H1 (cell line): ENCODE measurements around the gene GTF3C2. TPM values are rescaled to one million over a fixed set of nuclear protein-coding genes. Genes with fewer than 3 reads are reported as not detected.

Source experiments
- CTCF ChIA-PET: fragments of 300-600 bp; sonication (Branson Sonifier 250); formaldehyde crosslinking; loops from one replicate; lab custom pipeline; 2021; ENCODE audit not compliant: partially characterized antibody; lab: Charles Lee
- POLR2A ChIA-PET: fragments of 300-600 bp; sonication (Branson Sonifier 250); formaldehyde crosslinking; loops from one replicate; lab custom pipeline; 2021; ENCODE audit warnings: inconsistent platforms; ENCODE audit not compliant: partially characterized antibody; lab: Charles Lee
- DNase-seq, 2 experiments: peaks; one replicate each; pipeline versions ENCODE4 v3.0.0 to v3.0.0-alpha.2; 2010 to 2022; ENCODE audit warnings: low spot score in 2 of 2, low read depth in 1 of 2, mixed read lengths in 1 of 2
- FAIRE-seq: peaks from 2 replicates; lab custom pipeline; 2011; peaks lifted over from hg19 to GRCh38; lab: Jason Lieb, UNC
- H2AFZ ChIP-seq: 2 replicates; pipeline ENCODE4 v1.8.1; 2012; ENCODE audit warnings: low read length, inconsistent platforms
- H2AK5ac ChIP-seq: 2 replicates; pipeline ENCODE4 v1.6.1; 2013; ENCODE audit warnings: low read depth, low read length
- H2BK120ac ChIP-seq: replicated peaks from 2 replicates; pipeline ENCODE3; 2013; ENCODE audit warnings: low read depth, low read length, inconsistent platforms
- H2BK12ac ChIP-seq: 2 replicates; pipeline ENCODE4 v1.6.1; 2013; ENCODE audit warnings: low read depth, low read length
- H2BK15ac ChIP-seq: 2 replicates; pipeline ENCODE4 v1.6.1; 2013; ENCODE audit warnings: low read length
- H2BK20ac ChIP-seq: 2 replicates; pipeline ENCODE4 v1.6.1; 2013; ENCODE audit warnings: low read length
- H2BK5ac ChIP-seq: 2 replicates; pipeline ENCODE4 v1.6.1; 2013; ENCODE audit warnings: low read depth, low read length
- H3K14ac ChIP-seq: 2 replicates; pipeline ENCODE4 v1.6.1; 2013; ENCODE audit warnings: inconsistent platforms; ENCODE audit not compliant: insufficient read length
- H3K18ac ChIP-seq: 2 replicates; pipeline ENCODE4 v1.6.1; 2013; ENCODE audit warnings: low read length; ENCODE audit errors: extremely low read depth
- H3K23ac ChIP-seq: 2 replicates; pipeline ENCODE4 v1.6.1; 2013; ENCODE audit warnings: inconsistent platforms; ENCODE audit not compliant: insufficient read length
- H3K23me2 ChIP-seq: 2 replicates; pipeline ENCODE4 v1.6.1; 2013; ENCODE audit warnings: low read depth, low read length
- H3K27ac ChIP-seq: 2 replicates; pipeline ENCODE4 v1.6.1; 2011; ENCODE audit warnings: low read depth, low read length, inconsistent platforms
- H3K27me3 ChIP-seq, 4 experiments: replicated peaks in 1 of 4; 1 replicate in 1 of 4; 2 replicates in 3 of 4; pipeline versions ENCODE4 v1.6.1 to v1.8.1; 2011 to 2013; ENCODE audit warnings: low read length in 3 of 4, mild to moderate bottlenecking in 3 of 4, inconsistent platforms in 2 of 4, mixed read lengths in 2 of 4, moderate library complexity in 1 of 4; ENCODE audit not compliant: control insufficient read depth in 3 of 4, insufficient read depth in 3 of 4; ENCODE audit errors: extremely low read depth in 1 of 4
- H3K36me3 ChIP-seq, 4 experiments: 2 replicates each; pipeline versions ENCODE4 v1.6.1 to v1.8.1; 2011 to 2013; ENCODE audit warnings: mild to moderate bottlenecking in 4 of 4, low read length in 3 of 4, moderate library complexity in 2 of 4, control low read depth in 1 of 4, inconsistent platforms in 1 of 4; ENCODE audit not compliant: insufficient read depth in 4 of 4, control insufficient read depth in 2 of 4
- H3K4ac ChIP-seq: replicated peaks from 2 replicates; pipeline ENCODE3; 2013; ENCODE audit warnings: low read length, low read depth, mixed read lengths, inconsistent platforms; ENCODE audit not compliant: insufficient read length
- H3K4me1 ChIP-seq, 4 experiments: replicated peaks in 1 of 4; 1 replicate in 1 of 4; 2 replicates in 3 of 4; pipeline versions ENCODE4 v1.6.1 to v1.8.1; 2011 to 2013; ENCODE audit warnings: low read length in 3 of 4, inconsistent platforms in 2 of 4, mixed read lengths in 1 of 4; ENCODE audit not compliant: insufficient read depth in 4 of 4, control insufficient read depth in 3 of 4
- H3K4me2 ChIP-seq, 2 experiments: 2 replicates each; pipeline versions ENCODE4 v1.6.1 to v1.8.1; 2011 to 2013; ENCODE audit warnings: low read depth in 2 of 2, low read length in 2 of 2, control low read depth in 1 of 2, inconsistent platforms in 1 of 2, mild to moderate bottlenecking in 1 of 2; ENCODE audit not compliant: insufficient read depth in 1 of 2
- H3K4me3 ChIP-seq, 4 experiments: fragments of 200-600, 300-600 bp in 1 of 4; sonication (generic), shearing (Covaris generic), sonication (Bioruptor Twin) in 1 of 4; 2 replicates each; pipeline versions ENCODE4 v1.5.1 to v1.8.1; 2011 to 2016; ENCODE audit warnings: low read length in 4 of 4, low read depth in 3 of 4, control low read depth in 2 of 4, inconsistent platforms in 2 of 4, mild to moderate bottlenecking in 2 of 4, mixed read lengths in 1 of 4, moderate library complexity in 1 of 4; ENCODE audit not compliant: insufficient read depth in 2 of 4; ENCODE audit errors: extremely low read depth in 1 of 4
- H3K56ac ChIP-seq: replicated peaks from 2 replicates; pipeline ENCODE3; 2013; ENCODE audit warnings: low read depth, mild to moderate bottlenecking, mixed read lengths, low read length, inconsistent platforms; ENCODE audit not compliant: insufficient read length
- H3K79me1 ChIP-seq: 2 replicates; pipeline ENCODE4 v1.6.1; 2013; ENCODE audit warnings: low read depth, low read length, control low read depth
- H3K79me2 ChIP-seq, 2 experiments: 2 replicates each; pipeline versions ENCODE4 v1.6.1 to v1.8.1; 2012 to 2013; ENCODE audit warnings: low read length in 2 of 2, mild to moderate bottlenecking in 2 of 2, inconsistent platforms in 1 of 2; ENCODE audit not compliant: insufficient read depth in 2 of 2, control insufficient read depth in 1 of 2
- H3K9ac ChIP-seq, 4 experiments: replicated peaks in 1 of 4; 1 replicate in 1 of 4; 2 replicates in 3 of 4; pipeline versions ENCODE4 v1.6.1 to v1.8.1; 2011 to 2013; ENCODE audit warnings: low read depth in 3 of 4, low read length in 3 of 4, control low read depth in 2 of 4, mild to moderate bottlenecking in 2 of 4, moderate library complexity in 2 of 4, inconsistent platforms in 1 of 4; ENCODE audit errors: extremely low read depth in 1 of 4
- H3K9me3 ChIP-seq, 2 experiments: 2 replicates each; pipeline versions ENCODE4 v1.6.1 to v1.8.1; 2012 to 2013; ENCODE audit warnings: mild to moderate bottlenecking in 2 of 2, moderate library complexity in 2 of 2, control low read depth in 1 of 2, inconsistent platforms in 1 of 2, low read depth in 1 of 2, low read length in 1 of 2, mixed read lengths in 1 of 2; ENCODE audit not compliant: insufficient read depth in 2 of 2
- H4K20me1 ChIP-seq, 2 experiments: replicated peaks in 1 of 2; 2 replicates each; pipeline versions ENCODE3 to v1.8.1; 2011 to 2013; ENCODE audit warnings: inconsistent platforms in 2 of 2, low read length in 2 of 2, mild to moderate bottlenecking in 1 of 2; ENCODE audit not compliant: insufficient read depth in 2 of 2, control insufficient read depth in 1 of 2
- H4K5ac ChIP-seq: 2 replicates; pipeline ENCODE4 v1.6.1; 2013; ENCODE audit warnings: low read length, low read depth, mixed read lengths, inconsistent platforms; ENCODE audit not compliant: insufficient read length
- H4K8ac ChIP-seq: 2 replicates; pipeline ENCODE4 v1.8.0; 2013; ENCODE audit warnings: mild to moderate bottlenecking, moderate library complexity, low read length, inconsistent platforms; ENCODE audit not compliant: insufficient read depth; ENCODE audit errors: extremely low read depth
- H4K91ac ChIP-seq: replicated peaks from 2 replicates; pipeline ENCODE3; 2013; ENCODE audit warnings: low read length, mixed read lengths, inconsistent platforms; ENCODE audit not compliant: insufficient read length
- BACH1 ChIP-seq: IDR thresholded peaks from 2 replicates; pipeline ENCODE4 v1.6.1; 2012; ENCODE audit warnings: low read length, improper control_type of control experiment
- CEBPB ChIP-seq: IDR thresholded peaks from 2 replicates; pipeline ENCODE4 v1.6.1; 2012; ENCODE audit warnings: low read depth, low read length
- KDM5A ChIP-seq: fragments of 200-600 bp; IDR thresholded peaks from 2 replicates; pipeline ENCODE4 v1.7.1; 2012; ENCODE audit warnings: mild to moderate bottlenecking, low read length, inconsistent platforms, mixed read lengths
- MAFK ChIP-seq: IDR thresholded peaks from 2 replicates; pipeline ENCODE4 v1.6.1; 2012; ENCODE audit warnings: low read depth, mild to moderate bottlenecking, improper control_type of control experiment, low read length
- SIX5 ChIP-seq: IDR thresholded peaks from 2 replicates; pipeline ENCODE4 v1.6.1; 2011; ENCODE audit warnings: mild to moderate bottlenecking, low read depth, low read length
- SP4 ChIP-seq: IDR thresholded peaks from 2 replicates; pipeline ENCODE4 v1.6.1; 2012; ENCODE audit warnings: low read length, inconsistent platforms
- TAF7 ChIP-seq: optimal IDR thresholded peaks from 2 replicates; pipeline ENCODE3; 2011; ENCODE audit warnings: low read depth, mild to moderate bottlenecking, inconsistent platforms, low read length, moderate library complexity, borderline replicate concordance
- TBP ChIP-seq: IDR thresholded peaks from 2 replicates; pipeline ENCODE4 v1.6.1; 2011; ENCODE audit warnings: low read depth, low read length, improper control_type of control experiment
- TCF12 ChIP-seq: IDR thresholded peaks from 2 replicates; pipeline ENCODE4 v1.6.1; 2011; ENCODE audit warnings: low read depth, mild to moderate bottlenecking, low read length
- YY1 ChIP-seq: IDR thresholded peaks from 2 replicates; pipeline ENCODE4 v1.6.1; 2011; ENCODE audit warnings: low read depth, mild to moderate bottlenecking, low read length
- WGBS, 2 experiments: shearing (Covaris generic) in 1 of 2; methylation state at CpG; one replicate each; pipeline versions ENCODE4 v1.1.6 to v1.1.7; 2013 to 2015; ENCODE audit warnings: low lambda C conversion rate in 2 of 2, mixed read lengths in 2 of 2, inconsistent platforms in 1 of 2, low coverage in 1 of 2, missing lambda C conversion rate in 1 of 2; ENCODE audit not compliant: insufficient replicate concordance in 2 of 2, insufficient coverage in 1 of 2, insufficient read length in 1 of 2; ENCODE audit errors: extremely low coverage in 1 of 2, missing lambda C conversion rate in 1 of 2; 5-methylcytosine and 5-hydroxymethylcytosine counted together
- polyA plus RNA-seq, 7 experiments: library from polyadenylated mRNA; depleted of rRNA in 3 of 7; stranded (reverse) in 5 of 7; unstranded in 2 of 7; fragments of >200 nt in 5 of 7; fragments of 200-250 nt in 2 of 7; gene quantifications; 1 replicate in 5 of 7; 2 replicates in 1 of 7; 4 replicates in 1 of 7; pipeline versions ENCODE4 v1.2.1 to v1.2.3, GENCODE V29; 2011 to 2013; ENCODE audit warnings: missing spikeins in 2 of 7, mixed read lengths in 2 of 7
- total RNA-seq: library from RNA; stranded (reverse); fragmentation: NEBNext Ultra II Directional; extraction: Animal tissue kit (Norgen Biotek cat#: 25700); gene quantifications from 2 replicates; pipeline ENCODE4 v1.2.1, GENCODE V29; 2021
- TF ChIP-seq, protein P1 (sequence below): IDR thresholded peaks from 2 replicates; pipeline ENCODE4 v1.6.1; 2011; ENCODE audit warnings: low read length, improper control_type of control experiment
- TF ChIP-seq, protein P2 (sequence below): IDR thresholded peaks from 2 replicates; pipeline ENCODE4 v1.6.1; 2011; ENCODE audit warnings: low read depth, mild to moderate bottlenecking, low read length; ENCODE audit not compliant: insufficient read depth

GTF3C2 gene
- total and polyA plus RNA-seq, 2 of the 8 experiments (the other 6 are each of a cell fraction or from before 2014, with no cell fraction given) = 118 to 127 TPM

DNA sequence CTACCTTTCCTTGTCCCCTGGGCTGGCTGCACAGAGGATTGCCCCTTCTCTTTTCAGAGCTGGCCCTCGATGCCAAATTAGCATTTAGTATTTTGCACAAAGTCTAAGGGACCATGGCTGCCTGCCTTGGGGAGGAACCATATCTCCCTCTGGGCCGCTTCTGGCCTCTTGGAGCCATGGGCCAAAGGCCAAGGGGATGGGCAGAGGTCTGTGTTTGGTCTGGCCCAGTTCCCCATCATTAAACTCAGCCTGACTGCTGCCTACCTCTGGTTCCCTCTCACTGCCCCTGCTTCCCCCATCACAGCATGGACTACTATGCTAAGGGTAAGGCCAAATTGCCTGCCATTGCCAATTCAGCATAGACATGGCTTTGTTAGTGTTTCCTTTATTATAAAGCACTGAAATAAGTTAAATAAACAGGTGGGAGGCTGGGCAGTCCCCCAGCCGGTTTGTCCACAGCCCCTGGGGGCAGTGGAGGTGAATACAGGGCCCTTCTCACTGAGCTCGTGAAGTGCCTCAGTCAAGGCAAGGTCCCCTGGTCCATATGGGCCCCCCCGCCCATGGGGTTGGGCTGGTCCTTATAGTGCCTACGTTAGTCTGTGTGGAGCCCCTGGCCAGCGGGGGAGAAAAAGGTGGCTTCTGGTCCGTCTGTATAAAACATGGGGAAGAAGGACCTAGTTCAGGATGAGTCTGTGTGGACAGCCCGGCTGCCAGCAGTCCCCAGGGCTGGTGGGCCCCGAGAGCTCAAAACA lies 20.5 kb upstream of the GTF3C2 start:
- Histone ChIP-seq H3K9ac (no peak overlapping the region), H4K8ac (no peak overlapping the region; the same call in 1 of the 2 replicates), H3K18ac (no peak overlapping the region), H3K27me3 (no peaks in the 10 kb centered on the region), H3K56ac (no peak overlapping the region), H3K4me3 (no peak overlapping the region), H2BK15ac (no peak overlapping the region), H2BK12ac (no peak overlapping the region), H3K36me3 (peaks cover 34 to 59% (median 49%) of the 10 kb centered on the region in 4 experiments), H3K79me2 (peaks cover 0 to 16% of the 10 kb centered on the region in 2 experiments; a peak in 2 of 4 replicates), H3K9me3 (no peaks in the 10 kb centered on the region), H2BK5ac (no peak overlapping the region), H3K14ac (no peak overlapping the region), H2BK120ac (no peak overlapping the region), H4K20me1 (peaks cover 4 to 16% of the 10 kb centered on the region in 2 experiments), H3K4ac (no peak overlapping the region), H3K27ac (no peak overlapping the region), H4K5ac (no peak overlapping the region), H2AFZ (no peak overlapping the region), H4K91ac (no peak overlapping the region), H3K23me2 (peaks cover 7% of the 10 kb centered on the region), H3K23ac (no peak overlapping the region), H3K4me2 (no peak overlapping the region), H2AK5ac (no peak overlapping the region), H3K79me1 (peaks cover 6% of the 10 kb centered on the region), H3K4me1 (peaks cover 0 to 8% (median 2%) of the 10 kb centered on the region in 4 experiments; a peak in 5 of 7 replicates), H2BK20ac (no peak overlapping the region)
- FAIRE-seq (no peak), DNase-seq (no peak)
- ChIA-PET POLR2A (interaction anchor here (0.6 to 9.5 kb wide), 12 partner anchors 8 to 167 kb away, joined by 3 to 114 read pairs (median 4); partner anchors contain the start of genes EIF2B4, GTF3C2, MPV17 and PPM1G), CTCF (interaction anchor here (1.0 to 2.0 kb wide), 4 partner anchors 14 to 56 kb away, joined by 3 to 5 read pairs (median 4); no protein-coding TSS in a partner anchor)
- WGBS, 2 experiments = 82% methylated on average over 10 of the region's 10 CpGs; no CpG with 5 or more reads in 1 of the 2 experiments
- TF ChIP-seq KDM5A (no peak), MAFK (no peak), TAF7 (no peak), SP4 (no peak), TBP (no peak), CEBPB (no peak), SIX5 (no peak), BACH1 (no peak), TCF12 (no peak), YY1 (no peak)
- TF ChIP-seq, protein P1, sequence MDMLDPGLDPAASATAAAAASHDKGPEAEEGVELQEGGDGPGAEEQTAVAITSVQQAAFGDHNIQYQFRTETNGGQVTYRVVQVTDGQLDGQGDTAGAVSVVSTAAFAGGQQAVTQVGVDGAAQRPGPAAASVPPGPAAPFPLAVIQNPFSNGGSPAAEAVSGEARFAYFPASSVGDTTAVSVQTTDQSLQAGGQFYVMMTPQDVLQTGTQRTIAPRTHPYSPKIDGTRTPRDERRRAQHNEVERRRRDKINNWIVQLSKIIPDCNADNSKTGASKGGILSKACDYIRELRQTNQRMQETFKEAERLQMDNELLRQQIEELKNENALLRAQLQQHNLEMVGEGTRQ = no peak
- TF ChIP-seq, protein P2, sequence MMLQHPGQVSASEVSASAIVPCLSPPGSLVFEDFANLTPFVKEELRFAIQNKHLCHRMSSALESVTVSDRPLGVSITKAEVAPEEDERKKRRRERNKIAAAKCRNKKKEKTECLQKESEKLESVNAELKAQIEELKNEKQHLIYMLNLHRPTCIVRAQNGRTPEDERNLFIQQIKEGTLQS = no peak
